CD1c-positive myeloid dendritic cell (primary cell): ENCODE results near the gene ACOX3.

ENCODE experiments used
- DNase-seq: peaks from one replicate; pipeline ENCODE4 v3.0.0-alpha.2; 2016; ENCODE audit errors: extremely low spot score

ACOX3 gene

DNA sequence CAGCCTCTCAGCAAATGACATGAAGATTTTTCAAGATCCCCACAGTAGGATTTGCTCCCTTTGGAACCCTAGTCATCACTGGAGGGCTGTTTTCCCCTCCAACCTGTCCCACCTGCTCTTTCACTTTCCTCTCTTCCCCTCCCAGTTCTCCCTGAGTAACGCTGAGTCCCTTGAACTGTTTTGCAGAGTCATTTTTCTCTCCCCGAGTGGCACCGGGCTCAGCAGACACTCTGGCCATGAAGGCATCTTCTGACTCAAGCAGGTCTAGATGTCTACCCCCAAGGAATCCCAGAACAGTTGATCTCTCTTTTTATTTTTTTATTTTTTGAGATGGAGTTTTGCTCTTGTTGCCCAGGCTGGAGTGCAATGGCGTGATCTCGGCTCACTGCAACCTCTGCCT lies 118.8 kb downstream of the ACOX3 start:
- no peak for DNase-seq

DNA sequence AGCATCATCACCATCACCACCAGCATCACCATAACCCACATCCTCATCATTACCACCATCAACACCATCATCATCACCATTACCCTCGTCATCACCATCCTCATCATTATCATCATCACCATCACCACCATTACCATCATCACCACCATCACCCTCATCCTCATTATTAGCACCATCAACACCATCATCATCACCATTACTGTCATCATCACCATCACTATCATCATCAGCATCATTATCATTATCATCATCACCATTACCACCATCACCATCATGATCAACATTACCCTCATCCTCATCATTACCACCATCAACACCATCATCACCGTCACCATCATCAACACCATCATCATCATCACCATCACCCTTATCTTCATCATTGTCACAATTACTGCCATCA lies 119.3 kb downstream of the ACOX3 start:
- DNase-seq = no peak

DNA sequence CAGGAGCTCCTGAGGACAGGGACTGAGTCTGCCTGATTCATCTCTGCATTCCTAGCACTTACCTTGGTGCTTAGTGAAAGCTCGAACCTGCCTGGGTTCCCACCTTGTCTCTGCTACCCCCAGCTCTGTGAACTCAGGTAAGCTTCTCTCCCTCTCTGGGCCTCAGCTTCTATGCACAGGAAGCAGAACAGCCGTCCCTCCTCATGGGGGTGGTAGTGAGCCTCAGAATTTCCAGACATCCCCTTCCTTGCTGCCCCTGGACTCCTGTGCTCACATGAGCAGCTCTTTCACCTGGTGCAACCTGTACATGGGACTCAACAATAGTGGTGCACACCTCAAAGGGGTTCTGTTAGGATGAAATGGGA lies 120.2 kb downstream of the ACOX3 start:
- no peak for DNase-seq

DNA sequence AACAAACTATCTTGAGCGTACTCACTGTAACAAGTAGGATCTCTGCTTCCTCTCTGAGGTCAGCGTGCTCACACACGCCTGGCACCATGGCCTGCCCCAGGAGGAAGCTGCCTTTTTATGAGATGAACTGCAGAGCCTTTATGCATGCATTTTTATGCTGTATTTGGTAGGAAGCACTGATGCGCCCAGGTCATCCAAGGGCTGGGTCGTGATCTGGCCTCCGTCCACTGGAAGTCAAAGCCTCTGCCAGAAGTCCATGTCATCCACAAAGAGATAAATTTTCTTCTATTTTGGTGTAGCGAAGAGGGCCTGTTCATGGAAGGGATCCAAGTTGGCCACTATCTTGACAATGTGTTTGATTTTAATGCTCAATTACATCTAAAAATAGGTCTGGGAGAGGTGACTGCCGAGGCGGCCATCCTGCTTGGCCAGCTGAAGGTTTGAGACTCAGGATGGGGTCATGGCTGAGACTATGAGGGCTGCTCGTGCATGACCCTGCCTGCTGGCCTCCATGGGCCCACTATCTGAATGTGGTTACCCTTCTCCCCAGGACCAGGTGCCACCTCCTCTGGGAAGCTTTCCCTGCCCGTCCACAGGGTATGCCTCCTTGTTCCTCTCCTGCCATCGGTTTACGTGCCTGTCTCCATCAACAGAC lies 120.7 kb downstream of the ACOX3 start:
- peak; percentile 28 for DNase-seq

DNA sequence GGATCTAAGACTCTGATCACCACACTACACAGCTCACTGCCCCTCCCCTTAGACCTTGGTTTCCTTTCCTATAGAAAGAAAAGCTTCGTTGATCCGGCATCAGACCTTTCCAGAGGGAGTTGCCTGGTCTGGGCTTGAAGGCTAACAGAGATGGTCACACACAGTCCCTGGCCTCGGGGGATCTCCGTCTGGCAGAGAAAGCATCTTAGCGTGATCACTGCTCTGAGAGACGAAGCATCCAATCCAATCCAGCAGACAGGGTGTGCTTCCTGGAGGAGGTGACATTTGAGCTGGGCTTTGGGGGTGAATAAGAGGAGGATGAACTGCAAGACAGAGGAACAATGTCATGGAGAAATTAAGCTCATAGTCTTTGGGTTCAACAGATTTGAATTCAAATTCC lies 121.5 kb downstream of the ACOX3 start:
- no peak for DNase-seq

DNA sequence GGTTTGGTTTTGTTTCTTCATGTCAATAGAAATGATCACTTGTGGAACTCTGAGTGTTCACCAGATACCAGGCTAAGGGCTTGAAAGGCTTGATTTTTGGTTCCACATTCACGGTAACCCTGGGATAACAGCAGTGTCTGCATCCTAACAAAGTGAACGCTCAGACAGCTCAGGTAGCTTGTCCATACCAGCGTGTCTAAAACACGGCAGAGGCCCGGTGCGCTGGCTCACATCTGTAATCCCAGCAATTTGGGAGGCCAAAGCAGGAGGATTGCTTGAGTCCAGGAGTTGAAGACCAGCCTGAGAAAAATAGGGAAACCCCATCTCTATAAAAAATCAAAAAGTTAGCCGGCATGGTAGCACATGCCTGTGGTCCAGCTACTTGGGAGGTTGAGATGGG lies 122.0 kb downstream of the ACOX3 start:
- no peak for DNase-seq

DNA sequence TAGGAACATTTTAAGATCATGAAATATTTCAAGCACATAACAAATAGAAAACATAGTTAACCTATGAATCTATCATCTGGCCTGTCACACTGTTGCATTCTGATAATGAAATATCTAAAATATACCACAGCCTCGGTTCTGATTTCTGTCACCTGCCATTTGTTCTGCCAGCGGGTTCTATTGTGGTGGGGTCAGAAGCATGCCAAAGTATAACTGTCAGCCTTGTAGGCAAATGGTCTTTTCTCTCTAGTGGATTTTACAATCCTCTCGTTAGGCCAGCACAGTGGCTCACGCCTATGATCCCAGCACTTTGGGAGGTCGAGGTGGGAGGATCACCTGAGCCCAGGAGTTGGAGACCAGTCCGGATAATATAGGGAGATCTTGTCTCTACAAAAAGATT lies 123.0 kb downstream of the ACOX3 start:
- no peak for DNase-seq

DNA sequence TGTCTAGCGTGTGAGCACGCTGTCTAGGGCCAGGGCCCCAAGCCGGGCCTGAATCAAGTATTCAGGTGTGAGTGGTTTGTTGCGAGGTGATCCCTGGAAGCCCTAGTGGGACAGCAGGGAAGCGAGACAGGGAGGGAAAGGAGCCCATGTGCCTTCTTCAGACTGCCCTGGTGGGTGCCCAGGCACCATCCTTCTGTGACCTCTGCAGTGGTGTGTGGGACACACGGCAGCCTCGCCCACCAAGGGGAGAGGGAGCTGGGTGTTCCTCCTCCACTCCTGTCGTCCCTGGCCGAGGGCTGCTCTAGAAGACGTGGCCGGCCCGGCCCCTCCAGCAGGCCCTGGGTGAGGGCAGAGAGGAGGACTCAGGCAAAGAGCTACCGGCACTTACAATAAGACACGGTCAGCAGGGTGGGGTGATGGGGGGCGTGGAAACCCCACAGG lies 123.6 kb downstream of the ACOX3 start:
- DNase-seq = no peak
